ENCODE results near the gene MT1HL1. TPM values are rescaled to one million over a fixed set of nuclear protein-coding genes. Genes with fewer than 3 reads are reported as not detected.
"Not testable (repeated sequence)": the region's sequence is repeated elsewhere in the genome, so short reads cannot be mapped to it uniquely, and the experiment has no call there.

Gene MT1HL1
- total RNA-seq, 1 donor: not detected

DNA sequence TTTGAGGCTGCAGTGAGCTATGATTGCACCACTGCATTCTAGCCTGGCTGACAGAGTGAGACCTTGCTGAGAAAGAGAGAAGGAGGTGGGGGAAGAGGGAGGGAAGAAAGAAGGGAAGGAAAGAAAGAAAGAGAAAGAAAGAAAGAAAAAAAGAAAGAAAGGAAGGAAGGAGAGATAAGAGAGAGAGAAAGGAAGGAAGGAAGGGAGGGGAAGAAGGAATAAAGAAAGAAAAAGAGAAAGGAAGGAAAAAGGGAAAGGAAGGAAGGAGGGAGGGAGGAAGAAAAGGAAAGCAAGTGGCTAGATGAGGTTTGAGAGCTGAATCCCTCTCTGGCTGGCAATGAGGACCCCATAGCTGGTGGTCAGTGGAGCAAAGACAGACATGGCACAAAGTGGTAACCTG, 20.4 kb downstream of the MT1HL1 start:
- DNase-seq (ENCODE audit: low read depth): no peak
- TF ChIP-seq, protein P1, sequence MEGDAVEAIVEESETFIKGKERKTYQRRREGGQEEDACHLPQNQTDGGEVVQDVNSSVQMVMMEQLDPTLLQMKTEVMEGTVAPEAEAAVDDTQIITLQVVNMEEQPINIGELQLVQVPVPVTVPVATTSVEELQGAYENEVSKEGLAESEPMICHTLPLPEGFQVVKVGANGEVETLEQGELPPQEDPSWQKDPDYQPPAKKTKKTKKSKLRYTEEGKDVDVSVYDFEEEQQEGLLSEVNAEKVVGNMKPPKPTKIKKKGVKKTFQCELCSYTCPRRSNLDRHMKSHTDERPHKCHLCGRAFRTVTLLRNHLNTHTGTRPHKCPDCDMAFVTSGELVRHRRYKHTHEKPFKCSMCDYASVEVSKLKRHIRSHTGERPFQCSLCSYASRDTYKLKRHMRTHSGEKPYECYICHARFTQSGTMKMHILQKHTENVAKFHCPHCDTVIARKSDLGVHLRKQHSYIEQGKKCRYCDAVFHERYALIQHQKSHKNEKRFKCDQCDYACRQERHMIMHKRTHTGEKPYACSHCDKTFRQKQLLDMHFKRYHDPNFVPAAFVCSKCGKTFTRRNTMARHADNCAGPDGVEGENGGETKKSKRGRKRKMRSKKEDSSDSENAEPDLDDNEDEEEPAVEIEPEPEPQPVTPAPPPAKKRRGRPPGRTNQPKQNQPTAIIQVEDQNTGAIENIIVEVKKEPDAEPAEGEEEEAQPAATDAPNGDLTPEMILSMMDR (IDR thresholded peaks at IDR 0.05; ENCODE audit: insufficient read depth, low read length): no peak
- H3K4me3 ChIP-seq (ENCODE audit: low read depth, low read length): no peak overlapping the region

DNA sequence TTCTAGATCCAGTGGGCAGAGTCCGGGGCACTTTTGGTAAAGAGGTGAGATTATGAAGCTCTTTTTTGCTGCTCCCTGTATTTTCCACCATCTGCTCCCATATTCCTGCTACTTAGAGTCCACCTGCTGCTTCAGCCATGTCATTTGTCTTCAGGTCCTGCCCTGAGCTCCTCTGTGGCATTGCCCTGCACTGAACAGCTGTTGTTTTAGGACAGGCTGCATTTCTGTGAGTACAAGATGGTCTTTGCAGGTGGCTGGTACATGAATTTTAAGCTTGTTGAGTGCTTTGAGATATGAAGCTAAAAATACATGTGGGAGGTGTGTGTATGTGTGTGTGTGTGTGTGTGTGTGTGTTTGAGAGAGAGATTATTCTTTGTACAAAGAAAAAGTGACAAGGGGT, 21.9 kb downstream of the MT1HL1 start:
- no peak for DNase-seq (ENCODE audit: low read depth)
- TF ChIP-seq, protein P1 (IDR thresholded peaks at IDR 0.05; ENCODE audit: insufficient read depth, low read length): no peak
- no peak overlapping the region for H3K4me3 ChIP-seq (ENCODE audit: low read depth, low read length)

DNA sequence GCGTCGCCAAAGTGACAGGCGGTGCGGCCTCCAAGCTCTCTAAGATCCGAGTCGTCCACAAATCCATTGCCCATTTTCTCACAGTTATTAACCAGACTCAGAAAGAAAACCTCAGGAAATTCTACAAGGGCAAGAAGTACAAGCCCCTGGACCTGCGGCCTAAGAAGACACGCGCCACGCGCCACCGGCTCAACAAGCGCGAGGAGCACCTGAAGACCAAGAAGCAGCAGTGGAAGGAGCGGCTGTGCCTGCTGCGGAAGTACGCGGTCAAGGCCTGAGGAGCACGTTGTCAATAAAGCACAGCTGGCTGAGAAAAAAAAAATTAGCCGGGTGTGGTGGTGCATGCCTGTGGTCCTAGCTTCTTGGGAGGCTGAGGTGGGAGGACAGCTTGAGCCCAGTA, 22.8 kb downstream of the MT1HL1 start:
- DNase-seq (ENCODE audit: low read depth); H3K4me3 ChIP-seq (ENCODE audit: low read depth, low read length): not testable (repeated sequence)

DNA sequence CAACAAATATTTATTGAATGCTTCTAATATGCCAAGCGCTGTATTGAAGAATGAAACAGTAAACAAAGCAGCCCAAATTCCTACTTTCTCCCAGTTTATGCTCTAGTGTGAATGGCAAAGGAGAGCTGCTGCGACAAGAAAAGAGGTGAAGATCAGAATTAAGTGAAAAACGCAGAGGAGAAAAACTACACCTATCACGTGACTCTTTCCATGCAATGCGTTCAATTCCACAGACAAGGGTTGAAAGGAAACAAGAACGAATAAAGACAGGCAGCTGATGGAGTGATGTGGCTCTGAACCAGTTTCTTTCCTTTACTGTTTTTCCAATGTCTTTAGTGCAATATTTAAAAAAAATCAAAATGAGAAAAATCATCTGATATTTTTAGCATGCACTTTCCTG, 23.6 kb downstream of the MT1HL1 start:
- no peak overlapping the region for H3K4me3 ChIP-seq (ENCODE audit: low read depth, low read length)
- TF ChIP-seq, protein P1 (IDR thresholded peaks at IDR 0.05; ENCODE audit: insufficient read depth, low read length): no peak
- DNase-seq (ENCODE audit: low read depth): no peak

DNA sequence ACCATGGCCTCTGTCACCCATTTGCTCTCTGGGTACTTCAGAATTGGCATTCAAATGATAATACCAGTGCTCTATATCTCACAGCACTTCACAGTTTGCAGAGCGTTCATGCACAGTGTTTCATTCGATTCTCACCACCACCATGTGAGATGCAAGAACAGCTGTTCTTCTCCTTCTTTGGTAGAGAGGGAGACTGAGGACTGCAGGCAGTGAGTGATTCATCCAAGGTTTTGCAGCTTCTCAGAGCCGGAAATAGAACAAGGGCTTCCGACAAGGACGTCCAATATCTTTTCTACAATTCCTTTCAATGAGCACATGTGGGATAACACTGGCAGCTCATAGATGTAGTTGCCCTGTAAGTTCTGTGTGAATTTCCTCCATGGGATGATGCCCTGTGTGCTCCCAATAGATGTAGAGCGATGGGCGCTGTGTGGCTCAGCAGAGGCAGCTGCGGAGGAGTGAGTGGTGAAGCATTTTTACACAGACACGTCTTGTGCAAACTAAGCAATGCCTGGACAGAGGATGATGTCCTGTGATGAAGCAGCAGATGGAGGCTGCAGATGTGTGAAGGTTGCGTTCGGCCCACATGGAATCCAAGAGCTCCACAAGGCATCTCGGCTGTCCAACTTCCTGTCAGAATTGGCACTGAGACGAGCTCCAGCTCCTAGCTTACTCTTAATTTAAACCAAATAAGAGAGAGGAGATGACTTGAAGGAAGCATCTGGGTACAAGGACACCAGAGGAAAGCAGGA, 24.9 kb downstream of the MT1HL1 start:
- TF ChIP-seq, protein P1 (IDR thresholded peaks at IDR 0.05; ENCODE audit: insufficient read depth, low read length): no peak
- no peak for DNase-seq (ENCODE audit: low read depth)
- no peak overlapping the region for H3K4me3 ChIP-seq (ENCODE audit: low read depth, low read length)

DNA sequence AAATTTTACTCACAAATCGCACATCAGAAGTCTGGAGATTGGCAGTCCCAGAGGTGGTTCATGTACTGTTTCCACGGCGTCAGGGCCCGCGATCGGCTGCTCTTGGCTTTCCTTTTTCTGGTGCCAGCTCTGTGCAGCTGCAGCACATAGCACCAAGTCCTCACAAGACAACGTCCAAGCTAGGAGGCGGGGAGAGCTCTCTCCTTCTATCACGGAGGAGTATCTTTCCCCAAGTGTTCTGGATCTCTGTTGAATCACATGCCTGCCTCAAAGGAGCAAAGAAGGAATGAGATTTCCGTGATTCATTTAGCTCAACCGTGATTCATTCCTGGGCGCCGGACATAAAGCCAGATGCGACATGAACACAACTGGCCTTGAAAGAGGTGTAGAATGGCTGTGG, 25.5 kb downstream of the MT1HL1 start:
- TF ChIP-seq, protein P1 (IDR thresholded peaks at IDR 0.05; ENCODE audit: insufficient read depth, low read length): no peak
- no peak overlapping the region for H3K4me3 ChIP-seq (ENCODE audit: low read depth, low read length)
- DNase-seq (ENCODE audit: low read depth): no peak

DNA sequence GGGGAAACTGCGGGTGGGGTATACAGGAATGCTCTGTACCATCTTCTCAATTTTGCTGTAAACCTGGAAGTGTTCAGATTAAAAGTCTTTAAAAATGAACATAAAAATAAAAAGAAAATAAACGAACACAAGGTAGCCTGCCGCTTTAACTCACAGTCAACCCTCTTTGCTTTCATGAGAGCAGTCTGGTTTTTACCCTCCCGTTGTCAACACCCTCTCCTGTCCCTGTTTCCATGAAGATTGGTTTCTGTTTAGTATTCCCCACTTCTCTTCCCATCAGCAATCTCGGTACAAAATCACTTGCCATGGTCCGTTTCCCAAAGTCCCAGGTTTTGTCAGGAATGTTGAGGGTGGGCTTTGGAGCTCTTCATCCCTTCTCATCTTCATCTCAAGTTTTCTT, 28.8 kb downstream of the MT1HL1 start:
- H3K4me3 ChIP-seq (ENCODE audit: low read depth, low read length): no peak overlapping the region
- no peak for DNase-seq (ENCODE audit: low read depth)
- TF ChIP-seq, protein P1 (IDR thresholded peaks at IDR 0.05; ENCODE audit: insufficient read depth, low read length): no peak

DNA sequence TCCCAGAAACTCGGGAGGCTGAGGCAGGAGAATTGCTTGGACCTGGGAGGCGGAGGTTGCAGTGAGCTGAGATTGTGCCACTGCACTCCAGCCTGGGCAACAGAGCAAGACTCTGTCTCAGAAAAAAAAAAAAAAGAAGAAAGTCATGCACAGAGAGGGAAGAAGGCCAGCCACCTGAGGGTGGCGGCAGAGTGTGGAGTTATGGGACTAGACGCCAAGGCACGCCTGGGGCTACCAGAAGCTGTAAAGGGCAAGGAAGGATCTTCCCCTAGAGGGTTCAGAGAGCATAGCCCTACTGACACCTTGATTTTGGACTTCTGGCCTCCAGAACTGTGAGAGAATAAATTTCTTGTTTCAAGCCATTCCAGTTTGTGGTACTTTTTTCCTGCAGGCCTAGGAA, 30.2 kb downstream of the MT1HL1 start:
- not testable (repeated sequence) for DNase-seq (ENCODE audit: low read depth); H3K4me3 ChIP-seq (ENCODE audit: low read depth, low read length)
